NCI-H345 treated with DMSO at 0.1 percent for 48 hours (cell line): ENCODE data around the gene SLC25A3.
"Not testable (repeated sequence)": the region's sequence is repeated elsewhere in the genome, so short reads cannot be mapped to it uniquely, and the experiment has no call there.

ENCODE experiments used
- DNase-seq: peaks from one replicate; lab custom pipeline; 2025; ENCODE audit not compliant: unreplicated experiment; lab: John Stamatoyannopoulos, UW

SLC25A3 gene

DNA sequence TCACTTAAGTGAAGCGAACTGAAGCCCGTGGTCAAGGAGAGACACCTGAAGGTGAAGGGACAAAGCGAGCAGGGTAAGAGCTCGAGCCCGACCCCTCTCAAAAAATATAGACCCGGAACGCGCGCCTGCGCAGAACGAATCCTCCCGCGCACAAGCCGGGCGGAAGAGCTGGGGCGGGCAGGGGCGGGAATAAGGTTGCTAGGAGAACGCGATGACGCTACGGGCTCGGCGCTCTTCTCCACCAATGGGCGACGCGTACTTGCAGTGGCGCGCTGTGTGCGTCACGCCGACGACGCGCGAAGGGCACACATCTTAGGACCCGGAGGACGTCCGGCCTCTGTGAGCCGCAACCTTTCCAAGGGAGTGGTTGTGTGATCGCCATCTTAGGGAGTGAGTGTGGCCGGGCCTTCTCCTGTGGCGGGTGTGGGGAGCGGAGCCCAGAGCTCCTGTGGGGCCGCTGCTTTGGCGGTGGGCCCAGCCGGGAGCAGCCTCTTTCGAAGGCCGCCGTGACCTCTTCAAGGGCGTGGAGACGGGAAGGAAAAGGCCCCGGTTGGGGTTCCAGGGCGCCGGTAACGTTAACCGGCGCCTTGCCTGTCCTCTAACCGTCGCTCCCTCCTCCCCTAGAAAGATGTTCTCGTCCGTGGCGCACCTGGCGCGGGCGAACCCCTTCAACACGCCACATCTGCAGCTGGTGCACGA, at the start of gene SLC25A3:
Gene SLC25A3 (plus strand): TSS at position 336 of the 699 bp plus-strand sequence. CDS start 293 bp downstream, at position 629.
- peak; percentile 93 for DNase-seq

DNA sequence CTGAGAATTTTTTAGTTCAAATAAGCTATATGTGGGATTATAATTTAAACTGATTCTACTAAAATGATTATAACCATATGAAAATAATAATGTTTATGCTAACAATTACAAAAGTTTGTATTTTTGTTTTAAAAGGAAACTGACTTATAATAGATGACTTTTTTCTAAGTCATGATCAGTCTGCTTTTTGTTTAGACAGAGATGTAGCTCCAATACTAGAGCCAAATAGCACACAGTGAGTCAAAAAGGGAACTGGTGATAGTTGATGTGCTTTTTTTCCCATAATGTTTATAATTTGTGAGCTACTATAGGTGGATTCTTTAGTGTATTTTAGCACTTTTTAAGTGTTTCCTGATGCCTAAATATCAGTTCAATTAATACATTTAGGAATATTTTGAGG, 49.8 kb upstream of the SLC25A3 start:
- no peak for DNase-seq

DNA sequence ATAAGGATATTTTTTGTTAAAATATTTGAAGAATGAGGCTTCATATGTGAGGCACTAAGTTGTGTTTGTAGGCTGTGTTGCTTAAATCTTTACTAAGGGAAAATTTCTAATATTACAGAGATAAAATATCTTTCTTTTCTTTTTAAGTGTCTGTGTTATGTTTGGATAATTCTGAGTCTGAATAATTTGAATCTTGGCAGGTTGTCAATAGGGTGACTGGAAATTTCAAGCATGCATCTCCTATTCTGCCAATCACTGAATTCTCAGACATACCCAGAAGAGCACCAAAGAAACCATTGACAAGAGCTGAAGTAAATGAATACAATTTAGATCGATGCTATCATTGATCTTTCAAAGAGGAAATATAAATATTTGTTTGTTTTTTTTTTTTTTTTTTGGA, 48.7 kb upstream of the SLC25A3 start:
- DNase-seq = no peak

DNA sequence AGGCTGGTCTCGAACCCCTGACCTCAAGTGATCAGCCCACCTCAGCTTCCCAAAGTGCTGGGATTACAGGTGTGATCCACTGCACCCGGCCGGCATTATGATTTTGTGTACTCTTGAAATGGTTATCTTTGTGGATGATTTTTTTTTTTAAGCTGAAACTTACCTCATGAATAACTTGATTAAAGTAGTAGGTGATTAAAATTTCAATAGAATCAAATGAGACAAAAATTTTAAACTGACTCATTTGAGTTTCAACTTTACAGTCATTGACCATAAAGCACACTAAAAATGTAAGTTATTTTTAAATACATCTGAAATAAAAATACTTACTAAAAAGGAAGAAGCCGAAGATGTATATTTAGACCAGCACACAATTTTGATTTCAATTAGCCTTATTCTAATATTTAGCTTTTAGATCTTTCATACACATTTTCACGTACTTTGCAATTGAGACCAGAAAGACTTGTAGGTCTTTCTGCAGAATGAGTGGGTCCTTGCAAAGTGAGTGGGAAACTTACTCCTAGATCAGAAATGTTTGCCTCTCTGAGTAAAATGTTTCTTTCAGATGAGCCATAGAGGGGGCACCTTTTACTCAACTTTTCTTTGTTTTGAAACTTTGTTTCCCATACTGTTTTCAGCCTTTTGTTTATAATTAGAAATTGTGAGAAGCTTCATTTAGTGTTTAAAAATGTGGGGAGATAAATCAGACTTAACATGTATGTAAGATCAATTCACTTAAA, 43.9 kb upstream of the SLC25A3 start:
- DNase-seq = no peak

DNA sequence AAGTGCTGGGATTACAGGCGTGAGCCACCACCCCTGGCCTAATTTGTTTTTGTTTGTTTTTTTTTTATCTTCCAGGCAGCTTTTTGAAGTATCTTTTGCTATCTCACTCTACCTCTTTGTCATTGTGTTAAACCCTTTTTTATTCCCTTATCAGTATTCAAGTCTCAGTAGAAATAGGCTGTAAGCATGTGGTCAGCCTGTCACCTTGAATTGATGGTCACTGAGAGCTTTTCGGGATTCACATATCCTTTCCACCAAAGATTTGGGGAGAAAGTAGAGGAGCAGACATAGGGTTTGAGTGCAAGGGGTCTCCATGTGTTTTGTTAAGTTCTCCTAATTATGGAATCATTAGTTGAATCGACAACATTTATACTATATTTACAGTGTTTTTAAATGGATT, 41.7 kb upstream of the SLC25A3 start:
- no peak for DNase-seq

DNA sequence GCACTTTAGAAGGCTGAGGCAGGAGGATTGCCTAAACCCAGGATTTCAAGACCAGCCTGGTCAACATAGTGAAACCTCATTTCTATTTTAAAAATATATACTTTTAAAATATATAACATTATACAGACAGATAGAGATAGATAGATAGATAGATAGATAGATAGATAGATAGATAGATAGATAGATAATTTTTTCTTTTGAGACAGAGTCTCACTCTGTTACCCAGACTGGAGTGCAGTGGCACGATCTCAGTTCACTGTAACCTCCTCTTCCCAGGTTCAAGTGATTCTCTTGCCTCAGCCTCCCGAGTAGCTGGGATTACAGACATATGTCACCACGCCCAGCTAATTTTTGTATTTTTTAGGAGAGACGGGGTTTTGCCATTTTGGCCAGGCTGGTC, 35.4 kb upstream of the SLC25A3 start:
- not testable (repeated sequence) for DNase-seq

DNA sequence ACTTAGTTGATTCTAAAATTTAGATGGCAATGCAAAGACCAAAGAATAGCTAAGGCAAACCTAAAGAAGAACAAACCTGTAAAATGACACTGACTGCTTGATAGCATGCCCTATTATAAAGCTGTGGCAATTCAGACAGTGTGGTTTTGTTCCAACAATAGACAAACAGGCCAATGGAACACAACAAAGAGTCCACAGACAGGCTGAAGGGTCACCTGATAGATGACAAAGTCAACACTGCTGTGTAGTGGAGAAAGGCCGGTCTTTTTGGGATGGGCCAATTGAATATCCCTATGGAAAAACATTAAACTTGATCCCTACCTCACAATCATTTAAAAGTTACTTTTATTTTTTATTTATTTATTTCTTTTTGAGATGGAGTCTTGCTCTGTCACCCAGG, 33.8 kb upstream of the SLC25A3 start:
- no peak for DNase-seq

DNA sequence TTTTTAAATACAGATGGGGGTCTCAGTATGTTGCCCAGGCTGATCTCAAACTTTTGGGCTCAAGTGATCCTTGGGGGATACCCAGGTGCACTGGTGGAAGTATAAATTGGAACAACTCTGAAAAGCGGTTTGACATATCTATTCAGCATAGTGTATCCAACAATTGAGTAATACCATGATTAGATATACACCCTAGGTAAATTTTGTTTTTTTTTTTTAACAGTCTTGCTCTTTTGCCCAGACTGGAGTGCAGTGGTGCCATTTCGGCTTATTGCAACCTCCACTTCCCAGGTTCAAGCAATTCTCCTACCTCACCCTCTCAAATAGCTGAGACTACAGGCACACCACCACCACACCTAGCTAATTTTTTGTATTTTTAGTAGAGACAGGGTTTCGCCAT, 31.6 kb upstream of the SLC25A3 start:
- DNase-seq = no peak

DNA sequence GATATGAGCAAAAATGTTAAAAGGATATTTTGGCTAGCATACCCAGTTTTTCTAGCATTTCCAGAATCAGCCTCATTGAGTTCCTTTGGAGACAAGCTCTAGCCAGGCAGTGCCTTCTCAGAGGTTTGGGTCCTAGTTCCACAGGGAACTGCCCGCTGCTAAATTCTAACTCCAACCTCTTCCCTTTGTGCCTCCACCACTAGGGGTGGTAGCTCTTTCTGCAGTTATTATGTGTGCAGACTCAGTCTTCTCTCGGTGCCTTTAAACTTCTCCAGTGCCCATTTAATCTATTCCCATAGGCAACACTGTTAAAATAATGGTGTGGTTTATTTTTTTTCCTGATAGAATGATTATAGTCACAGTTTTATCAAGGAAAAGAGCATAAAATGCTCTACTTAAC, 21.5 kb upstream of the SLC25A3 start:
- DNase-seq = no peak

DNA sequence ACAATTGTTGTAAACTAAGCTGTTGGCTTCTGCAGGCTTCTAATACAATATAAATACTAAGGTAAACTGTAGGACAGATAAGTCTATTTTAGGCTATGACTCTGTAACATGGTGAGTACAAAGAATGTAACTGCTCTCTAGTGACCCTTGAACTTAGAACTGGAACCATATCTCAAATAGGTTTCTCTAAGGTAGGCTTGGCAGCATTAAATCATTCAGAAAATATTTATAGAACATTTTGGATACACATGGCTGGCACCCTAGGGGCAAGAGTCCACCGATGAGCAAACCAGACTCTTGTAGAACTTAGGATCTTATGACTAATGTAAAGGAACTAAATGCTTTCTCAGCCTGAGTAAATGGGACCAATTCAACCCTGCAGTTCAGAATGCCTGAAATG, 19.4 kb upstream of the SLC25A3 start:
- no peak for DNase-seq

DNA sequence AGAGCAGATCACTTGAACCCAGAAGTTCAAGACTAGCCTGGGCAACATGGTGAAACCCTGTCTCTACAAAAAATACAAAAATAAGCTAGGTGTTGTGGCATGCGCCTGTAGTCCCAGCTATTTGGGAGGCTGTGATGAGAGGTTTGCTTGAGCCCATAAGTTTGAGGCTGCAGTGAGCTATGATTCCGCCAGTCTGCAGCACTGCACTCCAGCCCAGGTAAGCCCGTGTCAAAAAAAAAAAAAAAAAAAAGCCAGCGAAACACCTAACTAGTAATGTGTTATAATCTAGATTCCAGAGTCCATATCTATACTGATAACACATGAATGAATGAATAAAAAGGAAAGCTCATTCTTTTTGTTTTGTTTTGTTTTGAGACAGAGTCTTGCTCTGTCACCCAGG, 18.5 kb upstream of the SLC25A3 start:
- no peak for DNase-seq

DNA sequence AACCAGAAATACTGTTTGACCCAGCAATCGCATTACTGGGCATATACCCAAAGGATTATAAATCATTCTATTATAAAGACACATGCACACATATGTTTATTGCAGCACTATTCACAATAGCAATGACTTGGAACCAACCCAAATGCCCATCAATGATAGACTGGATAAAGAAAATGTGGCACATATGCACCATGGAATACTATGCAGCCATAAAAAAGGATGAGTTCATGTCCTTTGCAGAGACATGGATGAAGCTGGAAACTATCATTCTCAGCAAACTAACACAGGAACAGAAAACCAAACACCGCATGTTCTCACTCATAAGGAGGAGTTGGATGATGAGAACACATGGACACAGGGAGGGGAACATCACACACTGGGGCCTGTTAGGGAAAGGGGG, 16.7 kb upstream of the SLC25A3 start:
- not testable (repeated sequence) for DNase-seq

DNA sequence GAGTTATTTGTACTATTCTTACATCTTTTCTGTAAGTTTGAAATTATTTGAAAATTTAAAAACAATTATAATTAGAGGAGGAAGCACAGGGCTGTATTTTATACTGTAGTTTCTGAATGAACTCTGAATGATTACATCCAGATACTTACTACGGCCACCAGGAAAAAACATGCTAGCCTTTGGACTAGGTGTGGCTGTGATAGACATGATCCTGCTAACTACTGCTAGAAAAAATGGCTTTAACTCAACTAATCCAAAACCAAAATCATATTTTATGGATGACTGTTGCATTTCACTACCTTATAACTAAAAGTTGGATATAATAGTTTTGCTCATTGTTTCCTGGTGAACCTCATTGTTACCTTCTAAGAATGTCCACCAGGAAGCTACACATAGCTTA, 15.1 kb upstream of the SLC25A3 start:
- DNase-seq = no peak

DNA sequence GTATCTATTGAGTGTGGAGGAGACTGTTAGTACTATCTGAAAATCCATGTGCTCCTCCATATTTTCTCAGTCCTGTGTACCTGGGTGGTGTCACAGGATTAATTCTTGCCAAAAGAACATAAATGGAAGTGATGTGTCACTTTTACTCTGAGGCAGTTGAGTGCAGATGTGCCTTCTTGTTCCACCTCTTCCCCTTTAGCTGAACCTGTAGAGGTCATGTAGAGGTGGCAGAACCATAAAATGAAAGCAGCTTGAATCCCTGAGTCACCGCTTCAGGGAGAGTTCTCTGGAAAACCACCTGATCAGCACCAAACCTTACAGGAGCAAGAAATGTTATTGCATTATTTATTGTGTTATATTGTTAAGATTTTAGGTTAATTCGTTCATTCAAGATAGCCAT, 14.7 kb upstream of the SLC25A3 start:
- DNase-seq = no peak

DNA sequence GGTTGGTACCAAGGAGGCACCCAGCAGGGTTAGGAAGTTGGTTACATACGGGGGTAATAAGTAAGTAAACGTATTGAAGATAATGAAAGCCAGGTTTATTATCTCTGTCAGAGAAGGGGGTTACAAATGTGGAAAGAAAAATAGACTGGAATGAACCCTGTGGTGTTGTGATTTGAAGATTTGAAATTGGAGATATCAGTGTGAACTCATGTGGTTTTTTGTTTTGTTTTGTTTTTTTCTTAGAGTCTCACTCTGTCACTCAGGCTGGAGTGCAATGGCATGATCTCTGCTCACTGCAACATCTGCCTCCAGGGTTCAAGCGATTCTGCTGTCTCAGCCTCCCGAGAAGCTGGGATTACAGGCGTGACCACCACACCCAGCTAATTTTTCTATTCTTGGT, 14.1 kb upstream of the SLC25A3 start:
- DNase-seq = no peak

DNA sequence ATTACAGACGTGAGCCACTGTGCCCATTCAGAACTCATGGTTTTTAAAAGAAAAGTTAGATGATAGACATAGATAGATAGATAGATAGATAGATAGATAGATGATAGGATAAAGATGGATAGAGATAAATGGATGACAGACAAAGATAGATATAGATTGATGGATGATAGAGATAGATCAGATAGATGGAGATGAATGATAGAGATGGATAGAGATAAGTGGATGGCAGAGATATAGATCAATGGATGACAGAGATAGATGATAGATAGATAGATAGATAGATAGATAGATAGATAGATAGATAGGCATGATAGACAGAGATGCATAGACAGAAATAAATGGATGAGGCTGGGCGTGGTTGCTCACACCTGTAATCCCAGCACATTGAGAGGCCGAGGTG, 13.7 kb upstream of the SLC25A3 start:
- no peak for DNase-seq

DNA sequence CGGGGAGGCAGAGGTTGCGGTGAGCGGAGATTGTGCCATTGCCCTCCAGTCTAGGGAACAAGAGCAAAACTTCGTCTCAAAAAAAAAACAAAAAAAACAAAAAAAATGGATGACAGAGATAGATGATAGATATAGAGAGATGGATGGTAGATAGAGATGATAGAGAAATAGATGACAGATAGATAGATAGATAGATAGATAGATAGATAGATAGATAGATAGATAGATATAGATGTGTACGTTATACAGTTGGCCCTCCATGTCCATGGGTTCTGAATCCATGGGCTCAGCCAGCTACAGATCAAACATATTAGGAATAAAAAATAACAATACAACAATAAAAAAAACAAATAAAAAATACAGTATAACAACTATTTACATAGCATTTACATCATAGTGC, 12.8 kb upstream of the SLC25A3 start:
- DNase-seq = no peak

DNA sequence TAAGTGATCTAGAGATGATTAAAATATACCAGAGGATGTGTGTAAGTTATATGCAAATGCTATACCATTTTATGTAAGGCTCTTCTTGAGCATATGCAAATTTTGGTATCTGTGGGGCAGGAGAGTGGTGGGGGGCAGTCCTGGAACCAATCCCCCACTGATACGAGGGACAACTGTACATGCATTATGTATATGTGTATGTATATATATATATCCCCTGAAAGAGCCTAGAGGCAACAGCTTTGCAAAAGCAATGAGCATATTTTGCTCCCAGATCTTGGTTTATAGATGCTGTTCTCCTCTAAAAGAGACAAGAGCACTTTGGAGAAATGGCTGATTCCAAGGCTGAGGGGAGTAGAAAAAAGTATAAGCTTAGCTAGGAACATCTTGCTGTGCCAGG, 12.4 kb upstream of the SLC25A3 start:
- no peak for DNase-seq

DNA sequence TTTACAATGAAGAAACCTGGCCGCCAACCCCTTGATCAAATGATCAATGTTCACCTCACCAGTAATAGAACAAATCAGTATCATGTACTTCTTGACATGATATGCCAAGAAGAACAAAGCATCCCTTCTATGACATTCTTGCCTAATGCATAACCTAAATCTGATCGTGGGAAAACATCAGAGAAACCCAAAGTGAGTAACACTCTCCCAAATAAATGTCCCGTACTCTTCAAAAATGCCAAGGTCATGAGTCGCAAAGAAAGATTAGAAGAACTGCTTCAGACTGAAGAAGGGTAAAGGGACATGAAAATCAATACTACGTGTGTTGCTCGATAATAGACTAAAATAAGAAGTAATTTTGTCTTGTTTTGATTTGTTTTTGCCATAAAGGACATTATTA, 11.4 kb upstream of the SLC25A3 start:
- no peak for DNase-seq

DNA sequence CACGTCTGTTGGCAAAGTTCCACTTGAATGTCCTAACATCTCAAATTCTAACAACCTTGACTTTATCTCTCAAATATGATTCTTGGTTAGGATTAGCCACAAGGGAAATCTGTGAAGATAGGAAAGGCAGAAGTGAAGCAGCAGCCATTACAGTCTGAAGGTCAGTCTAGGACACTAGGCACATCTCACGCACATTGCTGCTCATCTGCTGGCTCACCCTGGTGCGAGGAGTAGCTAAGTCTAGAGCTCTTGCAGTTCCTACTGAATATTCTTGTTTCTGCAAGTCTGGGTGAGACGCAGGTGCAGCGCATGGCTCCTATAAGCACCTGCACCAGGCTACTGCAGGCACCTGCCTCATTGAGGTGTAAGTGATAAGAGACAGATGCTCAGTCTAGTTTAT, 6.4 kb upstream of the SLC25A3 start:
- DNase-seq = peak; percentile 82

DNA sequence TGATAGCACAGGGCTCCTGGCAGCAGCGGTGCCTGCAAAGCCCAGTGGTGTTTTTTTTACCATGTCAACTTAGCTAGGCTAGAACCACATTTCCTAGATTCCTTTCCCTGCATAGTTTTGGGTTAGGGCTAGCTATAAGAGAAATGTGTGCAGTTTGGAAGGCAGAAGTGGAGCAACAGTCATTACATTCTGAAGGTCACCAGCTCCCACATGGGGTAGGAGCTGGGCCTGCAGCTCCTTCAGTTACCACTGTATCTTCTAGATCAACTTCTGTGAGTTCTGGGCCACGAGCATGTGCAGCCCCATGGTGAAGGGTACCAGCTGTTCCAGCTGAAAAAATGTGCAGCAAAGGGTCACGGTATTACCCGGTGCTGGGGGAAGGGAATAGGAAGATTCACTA, 2.3 kb upstream of the SLC25A3 start:
- DNase-seq = no peak

DNA sequence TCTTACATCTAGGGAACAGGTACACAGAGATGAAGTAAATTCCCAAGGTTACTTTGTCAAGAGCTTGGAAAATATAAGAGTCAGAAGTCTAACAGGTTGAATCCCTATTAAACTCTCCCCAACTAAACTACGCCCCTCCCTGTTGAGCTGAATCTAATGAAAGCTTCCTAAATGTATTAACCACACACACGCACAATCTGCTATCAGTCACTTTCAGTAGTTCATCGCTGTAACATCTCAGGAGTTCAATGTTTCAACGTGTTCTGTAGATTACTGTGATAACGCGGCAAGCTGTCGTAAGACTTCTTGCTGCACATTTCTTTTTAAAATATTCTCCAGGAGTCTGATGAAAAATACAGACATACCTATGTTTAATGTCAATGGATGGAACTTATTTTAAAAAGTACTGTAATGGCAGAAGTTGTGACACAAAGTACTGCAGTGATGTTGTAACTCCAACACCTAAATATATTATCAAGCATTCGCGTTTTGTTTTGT, 612 bp upstream of the SLC25A3 start:
- DNase-seq = no peak
